Neural crest cell (in vitro differentiated cells): Measurements from ENCODE around the gene HNRNPL. TPM values are rescaled to one million over a fixed set of nuclear protein-coding genes. Genes with fewer than 3 reads are reported as not detected.
"Not testable (repeated sequence)": the region's sequence is repeated elsewhere in the genome, so short reads cannot be mapped to it uniquely, and the experiment has no call there.

Experiments
- DNase-seq: peaks from one replicate; pipeline ENCODE4 v3.0.0; 2021; ENCODE audit warnings: low read depth, mixed read lengths, low spot score
- H3K27ac Mint-ChIP-seq: one replicate; pipeline ENCODE4 v1.8.0; 2021; ENCODE audit warnings: mild to moderate bottlenecking, mixed read lengths; ENCODE audit not compliant: unreplicated experiment
- H3K27me3 Mint-ChIP-seq: 2 replicates; pipeline ENCODE4 v1.8.0; 2021; ENCODE audit warnings: low read depth, mild to moderate bottlenecking, mixed read lengths
- H3K36me3 Mint-ChIP-seq: 2 replicates; pipeline ENCODE4 v1.8.0; 2021; ENCODE audit warnings: low read depth, mild to moderate bottlenecking, mixed read lengths
- H3K4me1 Mint-ChIP-seq: 2 replicates; pipeline ENCODE4 v1.8.0; 2021; ENCODE audit warnings: mixed read lengths
- H3K4me3 Mint-ChIP-seq: one replicate; pipeline ENCODE4 v1.8.0; 2021; ENCODE audit warnings: mild to moderate bottlenecking, mixed read lengths
- H3K9me3 Mint-ChIP-seq: 2 replicates; pipeline ENCODE4 v1.8.0; 2021; ENCODE audit warnings: mixed read lengths
- CTCF ChIP-seq: fragments of 200-600 bp; sonication (generic); conservative IDR thresholded peaks from 2 replicates; pipeline ENCODE4 v1.5.0; 2021; ENCODE audit warnings: antibody characterized with exemption, mild to moderate bottlenecking
- total RNA-seq: library from RNA; stranded (reverse); gene quantifications from 2 replicates; pipeline ENCODE4 v1.2.1, GENCODE V29; 2021

Gene HNRNPL
- total RNA-seq, 1 donor from 2014 or later = 728 TPM

- Mint-ChIP-seq H3K4me3 (peak overlapping the region; percentile 56), H3K27ac (peak overlapping the region; percentile 83), H3K4me1 (peaks cover 6% of the 10 kb centered on the region), H3K36me3 (no peaks in the 10 kb centered on the region), H3K27me3 (no peaks in the 10 kb centered on the region), H3K9me3 (no peaks in the 10 kb centered on the region)
- no peak for DNase-seq
- no peak for TF ChIP-seq CTCF
These were observed 42.0 kb upstream of the HNRNPL start for GRCh38 chr19:38891771-38892170.

- Mint-ChIP-seq H3K27ac (no peak overlapping the region), H3K4me1 (peaks cover 6% of the 10 kb centered on the region), H3K4me3 (no peak overlapping the region), H3K27me3 (no peaks in the 10 kb centered on the region), H3K36me3 (no peaks in the 10 kb centered on the region), H3K9me3 (no peaks in the 10 kb centered on the region)
- no peak for TF ChIP-seq CTCF
- DNase-seq = no peak
These were observed 40.9 kb upstream of the HNRNPL start for GRCh38 chr19:38890686-38891085.

- DNase-seq = no peak
- Mint-ChIP-seq H3K4me1 (peaks cover 6% of the 10 kb centered on the region), H3K9me3 (no peaks in the 10 kb centered on the region), H3K4me3 (no peak overlapping the region), H3K27me3 (no peaks in the 10 kb centered on the region), H3K27ac (no peak overlapping the region), H3K36me3 (no peaks in the 10 kb centered on the region)
- no peak for TF ChIP-seq CTCF
These were observed 40.0 kb upstream of the HNRNPL start for GRCh38 chr19:38889803-38890202.

GRCh38 chr19:38888876-38889275, 39.1 kb upstream of the HNRNPL start:
- Mint-ChIP-seq H3K36me3 (no peaks in the 10 kb centered on the region), H3K4me3 (no peak overlapping the region), H3K27ac (no peak overlapping the region), H3K27me3 (no peaks in the 10 kb centered on the region), H3K4me1 (peaks cover 6% of the 10 kb centered on the region), H3K9me3 (no peaks in the 10 kb centered on the region)
- no peak for TF ChIP-seq CTCF
- no peak for DNase-seq

- not testable (repeated sequence) for DNase-seq, H3K4me1 Mint-ChIP-seq
These were observed 34.9 kb upstream of the HNRNPL start for GRCh38 chr19:38884691-38885090.

GRCh38 chr19:38883286-38883685, 33.5 kb upstream of the HNRNPL start:
- H3K4me1 Mint-ChIP-seq = no peaks in the 10 kb centered on the region
- H3K27ac Mint-ChIP-seq = no peak overlapping the region
- DNase-seq = no peak
- TF ChIP-seq CTCF = no peak
- H3K36me3 Mint-ChIP-seq = no peaks in the 10 kb centered on the region
- no peak overlapping the region for H3K4me3 Mint-ChIP-seq
- no peaks in the 10 kb centered on the region for H3K27me3 Mint-ChIP-seq
- no peaks in the 10 kb centered on the region for H3K9me3 Mint-ChIP-seq

More at GRCh38 chr19:38884691-38885090, 34.9 kb upstream of the HNRNPL start:
- not testable (repeated sequence) for H3K27ac Mint-ChIP-seq, H3K27me3 Mint-ChIP-seq, H3K36me3 Mint-ChIP-seq, H3K4me3 Mint-ChIP-seq, H3K9me3 Mint-ChIP-seq
